ENCODE measurements around the gene CFAP43.

DNA sequence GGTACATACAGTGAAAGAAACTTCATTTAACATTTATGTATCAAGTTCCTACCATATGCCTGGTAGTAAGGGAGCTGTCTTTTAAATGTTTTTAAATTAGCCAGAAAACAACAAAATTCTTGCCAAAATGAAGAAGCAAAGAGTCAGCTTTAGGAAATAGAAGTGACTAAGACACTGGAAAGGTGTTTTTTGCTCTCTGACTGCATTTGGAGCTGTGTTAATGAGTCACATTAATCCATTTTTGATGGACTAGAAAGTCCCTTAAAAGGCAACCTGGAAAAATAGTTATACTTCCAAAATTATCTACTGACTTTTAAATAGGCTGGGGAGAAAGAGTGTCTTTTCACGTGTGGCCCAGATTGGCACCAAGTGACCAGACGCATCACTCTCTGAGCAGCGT, 142.5 kb downstream of the CFAP43 start:
- TF ChIP-seq POLR2AphosphoS5 (IDR thresholded peaks at IDR 0.05; ENCODE audit: low read depth, low read length) (no peak), FOXP2 (optimal IDR thresholded peaks at IDR 0.05; ENCODE audit: borderline replicate concordance, extremely low read depth, extremely low read length, insufficient read depth) (no peak), TAF1 (IDR thresholded peaks at IDR 0.05; ENCODE audit: borderline replicate concordance, insufficient read depth, low read length) (no peak), SIN3A (IDR thresholded peaks at IDR 0.05; ENCODE audit: borderline replicate concordance, insufficient read depth, low read length) (no peak)
- TF ChIP-seq, protein P1, sequence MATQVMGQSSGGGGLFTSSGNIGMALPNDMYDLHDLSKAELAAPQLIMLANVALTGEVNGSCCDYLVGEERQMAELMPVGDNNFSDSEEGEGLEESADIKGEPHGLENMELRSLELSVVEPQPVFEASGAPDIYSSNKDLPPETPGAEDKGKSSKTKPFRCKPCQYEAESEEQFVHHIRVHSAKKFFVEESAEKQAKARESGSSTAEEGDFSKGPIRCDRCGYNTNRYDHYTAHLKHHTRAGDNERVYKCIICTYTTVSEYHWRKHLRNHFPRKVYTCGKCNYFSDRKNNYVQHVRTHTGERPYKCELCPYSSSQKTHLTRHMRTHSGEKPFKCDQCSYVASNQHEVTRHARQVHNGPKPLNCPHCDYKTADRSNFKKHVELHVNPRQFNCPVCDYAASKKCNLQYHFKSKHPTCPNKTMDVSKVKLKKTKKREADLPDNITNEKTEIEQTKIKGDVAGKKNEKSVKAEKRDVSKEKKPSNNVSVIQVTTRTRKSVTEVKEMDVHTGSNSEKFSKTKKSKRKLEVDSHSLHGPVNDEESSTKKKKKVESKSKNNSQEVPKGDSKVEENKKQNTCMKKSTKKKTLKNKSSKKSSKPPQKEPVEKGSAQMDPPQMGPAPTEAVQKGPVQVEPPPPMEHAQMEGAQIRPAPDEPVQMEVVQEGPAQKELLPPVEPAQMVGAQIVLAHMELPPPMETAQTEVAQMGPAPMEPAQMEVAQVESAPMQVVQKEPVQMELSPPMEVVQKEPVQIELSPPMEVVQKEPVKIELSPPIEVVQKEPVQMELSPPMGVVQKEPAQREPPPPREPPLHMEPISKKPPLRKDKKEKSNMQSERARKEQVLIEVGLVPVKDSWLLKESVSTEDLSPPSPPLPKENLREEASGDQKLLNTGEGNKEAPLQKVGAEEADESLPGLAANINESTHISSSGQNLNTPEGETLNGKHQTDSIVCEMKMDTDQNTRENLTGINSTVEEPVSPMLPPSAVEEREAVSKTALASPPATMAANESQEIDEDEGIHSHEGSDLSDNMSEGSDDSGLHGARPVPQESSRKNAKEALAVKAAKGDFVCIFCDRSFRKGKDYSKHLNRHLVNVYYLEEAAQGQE (IDR thresholded peaks at IDR 0.05; ENCODE audit: insufficient read depth in 1 of 2, low read depth in 2 of 2, low read length in 2 of 2): no peak

Data from PFSK-1 (cell line).